K562 (cell line): Measurements from ENCODE around the gene ATCAY. TPM values are rescaled to one million over a fixed set of nuclear protein-coding genes. Genes with fewer than 3 reads are reported as not detected.

ENCODE experiments used
- EHMT2 ChIP-seq: fragments of 450-650 bp; IDR thresholded peaks from 2 replicates; pipeline ENCODE4 v1.6.1; 2018; ENCODE audit warnings: antibody characterized with exemption
- EP300 ChIP-seq: IDR thresholded peaks from 2 replicates; pipeline ENCODE4 v1.6.1; 2012; ENCODE audit warnings: low read length, improper control_type of control experiment
- HDAC2 ChIP-seq: fragments of 450-650 bp; IDR thresholded peaks from 2 replicates; pipeline ENCODE4 v1.6.1; 2016; ENCODE audit warnings: mild to moderate bottlenecking
- JUND ChIP-seq, 2 experiments: IDR thresholded peaks; 2 replicates in 1 of 2; 3 replicates in 1 of 2; pipeline ENCODE4 v1.6.1; 2011; ENCODE audit warnings: borderline replicate concordance in 2 of 2, low read depth in 2 of 2, low read length in 2 of 2, improper control_type of control experiment in 1 of 2, missing biosample characterization in 1 of 2, missing genetic modification characterization in 1 of 2, missing genetic modification reagents in 1 of 2
- LARP7 ChIP-seq: fragments of 450-650 bp; IDR thresholded peaks from 2 replicates; pipeline ENCODE4 v1.6.1; 2016
- MAFF ChIP-seq: IDR thresholded peaks from 2 replicates; pipeline ENCODE4 v1.6.1; 2012; ENCODE audit warnings: low read length, improper control_type of control experiment
- NFE2L1 ChIP-seq: fragments of 450-650 bp; IDR thresholded peaks from 2 replicates; pipeline ENCODE4 v1.6.1; 2016; ENCODE audit warnings: missing genetic modification characterization, low read depth, mild to moderate bottlenecking, missing compliant biosample characterization, moderate library complexity, borderline replicate concordance
- NR2F6 ChIP-seq: fragments of 450-650 bp; formaldehyde crosslinking; IDR thresholded peaks from 2 replicates; pipeline ENCODE4 v1.4.0; 2020; ENCODE audit warnings: mild to moderate bottlenecking
- RBFOX2 ChIP-seq: fragments of 200-400 bp; formaldehyde crosslinking; IDR thresholded peaks from 2 replicates; pipeline ENCODE4 v1.6.1; 2017; ENCODE audit warnings: low read depth, mild to moderate bottlenecking, low read length, moderate library complexity
- TSHZ1 ChIP-seq: fragments of 250-450 bp; sonication (Bioruptor Pico); IDR thresholded peaks from 2 replicates; pipeline ENCODE4 v1.4.0; 2020; ENCODE audit warnings: mild to moderate bottlenecking, moderate library complexity
- ZBTB33 ChIP-seq: sonication (generic); formaldehyde crosslinking; IDR thresholded peaks from 2 replicates; pipeline ENCODE4 v1.8.1; 2023; ENCODE audit warnings: mild to moderate bottlenecking, missing genetic modification reagents
- ZNF592 ChIP-seq: fragments of 450-650 bp; IDR thresholded peaks from 2 replicates; pipeline ENCODE4 v1.6.1; 2017; ENCODE audit warnings: antibody characterized with exemption, mild to moderate bottlenecking
- ZNF76 ChIP-seq: fragments of 250-450 bp; sonication (Bioruptor Pico); IDR thresholded peaks from 2 replicates; pipeline ENCODE4 v1.4.0; 2020; ENCODE audit warnings: mild to moderate bottlenecking, moderate library complexity, borderline replicate concordance
- ZNF780A ChIP-seq: fragments of 250-450 bp; sonication (Bioruptor Pico); IDR thresholded peaks from 2 replicates; pipeline ENCODE4 v1.5.0; 2021; ENCODE audit warnings: mild to moderate bottlenecking
- polyA plus RNA-seq, 8 experiments: library from polyadenylated mRNA; depleted of rRNA in 4 of 8; stranded (reverse) in 5 of 8; unstranded in 3 of 8; fragments of >200 nt; fragmentation: Nextera tagmentation in 2 of 8; fragmentation: Illumina TruSeq in 1 of 8; extraction: Ambion mirVana in 2 of 8; extraction: Trizol in 1 of 8; gene quantifications; 2 replicates each; pipeline versions ENCODE4 v1.2.1 to v1.2.3, GENCODE V29; 2011 to 2014; ENCODE audit warnings: inconsistent platforms in 1 of 8, missing spikeins in 1 of 8
- total RNA-seq, 7 experiments: library from RNA; depleted of rRNA in 6 of 7; stranded (reverse); fragments of >200 nt in 6 of 7; fragmentation: Illumina TruSeq in 2 of 7; extraction: Trizol in 2 of 7; gene quantifications; 2 replicates each; pipeline versions ENCODE4 v1.2.1 to v1.2.3, GENCODE V29; 2011 to 2021; ENCODE audit warnings: low replicate concordance in 1 of 7
- TF ChIP-seq, protein P1 (sequence below): fragments of 450-650 bp; IDR thresholded peaks from one replicate; pipeline ENCODE4 v1.6.1; 2018; ENCODE audit warnings: mild to moderate bottlenecking, moderate library complexity; ENCODE audit not compliant: partially characterized antibody
- TF ChIP-seq, protein P2 (sequence below): sonication (generic); IDR thresholded peaks from 2 replicates; pipeline ENCODE4 v1.6.1; 2016

The ATCAY gene
- total and polyA plus RNA-seq, 9 of the 15 experiments (the other 6 are each of a cell fraction or from before 2014, with no cell fraction given): not detected

DNA sequence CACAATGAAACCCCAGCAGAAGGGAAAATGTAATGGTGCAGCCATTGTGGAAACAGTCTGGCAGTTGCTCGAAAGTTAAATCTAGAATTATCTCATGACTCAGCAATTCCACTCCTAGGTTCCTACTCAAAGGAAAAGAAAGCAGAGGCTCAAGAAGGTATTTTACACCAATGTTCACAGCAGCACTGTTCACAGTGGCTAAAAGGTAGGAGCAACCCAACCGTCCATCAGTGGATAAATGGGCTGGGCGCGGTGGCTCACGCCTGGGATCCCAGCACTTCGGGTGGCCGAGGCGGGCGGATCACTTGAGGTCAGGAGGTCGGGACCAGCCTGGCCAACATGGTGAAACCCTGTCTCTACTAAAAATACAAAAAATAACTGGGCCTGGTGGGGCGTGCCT lies 37.5 kb upstream of the ATCAY start (continued):
- TF ChIP-seq TSHZ1 (CRISPR knock-in tag) (no peak), RBFOX2 (no peak), MAFF (peak; percentile 99), NFE2L1 (tag) (peak; percentile 88), ZNF780A (no peak), EHMT2 (0 out of 2 replicates have a peak, but pooled peaks have one; percentile 11), EP300 (peak; percentile 44), JUND (IDR thresholded peaks at IDR 0.05; ENCODE audit: borderline replicate concordance, low read depth, low read length) (0 out of 2 replicates have a peak, but pooled peaks have one; percentile 12), JUND (tag; IDR thresholded peaks at IDR 0.05; ENCODE audit: borderline replicate concordance, low read depth, low read length) (0 out of 3 replicates have a peak, but pooled peaks have one; percentile 39), ZBTB33 (CRISPR knock-in tag) (0 out of 2 replicates have a peak, but pooled peaks have one; percentile 45), ZNF592 (peak; percentile 82), ZNF76 (CRISPR knock-in tag) (no peak), HDAC2 (peak; percentile 50; the same call in 1 of the 2 replicates), LARP7 (no peak), NR2F6 (CRISPR knock-in tag) (no peak)
- TF ChIP-seq, protein P1, sequence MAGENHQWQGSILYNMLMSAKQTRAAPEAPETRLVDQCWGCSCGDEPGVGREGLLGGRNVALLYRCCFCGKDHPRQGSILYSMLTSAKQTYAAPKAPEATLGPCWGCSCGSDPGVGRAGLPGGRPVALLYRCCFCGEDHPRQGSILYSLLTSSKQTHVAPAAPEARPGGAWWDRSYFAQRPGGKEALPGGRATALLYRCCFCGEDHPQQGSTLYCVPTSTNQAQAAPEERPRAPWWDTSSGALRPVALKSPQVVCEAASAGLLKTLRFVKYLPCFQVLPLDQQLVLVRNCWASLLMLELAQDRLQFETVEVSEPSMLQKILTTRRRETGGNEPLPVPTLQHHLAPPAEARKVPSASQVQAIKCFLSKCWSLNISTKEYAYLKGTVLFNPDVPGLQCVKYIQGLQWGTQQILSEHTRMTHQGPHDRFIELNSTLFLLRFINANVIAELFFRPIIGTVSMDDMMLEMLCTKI: no peak
- TF ChIP-seq, protein P2, sequence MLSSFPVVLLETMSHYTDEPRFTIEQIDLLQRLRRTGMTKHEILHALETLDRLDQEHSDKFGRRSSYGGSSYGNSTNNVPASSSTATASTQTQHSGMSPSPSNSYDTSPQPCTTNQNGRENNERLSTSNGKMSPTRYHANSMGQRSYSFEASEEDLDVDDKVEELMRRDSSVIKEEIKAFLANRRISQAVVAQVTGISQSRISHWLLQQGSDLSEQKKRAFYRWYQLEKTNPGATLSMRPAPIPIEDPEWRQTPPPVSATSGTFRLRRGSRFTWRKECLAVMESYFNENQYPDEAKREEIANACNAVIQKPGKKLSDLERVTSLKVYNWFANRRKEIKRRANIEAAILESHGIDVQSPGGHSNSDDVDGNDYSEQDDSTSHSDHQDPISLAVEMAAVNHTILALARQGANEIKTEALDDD: no peak
